ENCODE results near the gene AGFG2.

The AGFG2 gene

GRCh38 chr7:100612730-100613390 lies 73.9 kb downstream of the AGFG2 start:
- TF ChIP-seq EZH2phosphoT487 (IDR thresholded peaks at IDR 0.05; ENCODE audit: borderline replicate concordance) = no peak
- TF ChIP-seq, protein P1, sequence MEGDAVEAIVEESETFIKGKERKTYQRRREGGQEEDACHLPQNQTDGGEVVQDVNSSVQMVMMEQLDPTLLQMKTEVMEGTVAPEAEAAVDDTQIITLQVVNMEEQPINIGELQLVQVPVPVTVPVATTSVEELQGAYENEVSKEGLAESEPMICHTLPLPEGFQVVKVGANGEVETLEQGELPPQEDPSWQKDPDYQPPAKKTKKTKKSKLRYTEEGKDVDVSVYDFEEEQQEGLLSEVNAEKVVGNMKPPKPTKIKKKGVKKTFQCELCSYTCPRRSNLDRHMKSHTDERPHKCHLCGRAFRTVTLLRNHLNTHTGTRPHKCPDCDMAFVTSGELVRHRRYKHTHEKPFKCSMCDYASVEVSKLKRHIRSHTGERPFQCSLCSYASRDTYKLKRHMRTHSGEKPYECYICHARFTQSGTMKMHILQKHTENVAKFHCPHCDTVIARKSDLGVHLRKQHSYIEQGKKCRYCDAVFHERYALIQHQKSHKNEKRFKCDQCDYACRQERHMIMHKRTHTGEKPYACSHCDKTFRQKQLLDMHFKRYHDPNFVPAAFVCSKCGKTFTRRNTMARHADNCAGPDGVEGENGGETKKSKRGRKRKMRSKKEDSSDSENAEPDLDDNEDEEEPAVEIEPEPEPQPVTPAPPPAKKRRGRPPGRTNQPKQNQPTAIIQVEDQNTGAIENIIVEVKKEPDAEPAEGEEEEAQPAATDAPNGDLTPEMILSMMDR (conservative IDR thresholded peaks at IDR 0.05; ENCODE audit: low read length) = peak; percentile 59
- H4K20me1 ChIP-seq (ENCODE audit: insufficient read depth, low read length, poor library complexity, severe bottlenecking) = no peaks in the 10 kb centered on the region
- H3K9me2 ChIP-seq (replicated peaks; ENCODE audit: low read depth, low read length) = no peaks in the 10 kb centered on the region
- H3K79me2 ChIP-seq (ENCODE audit: insufficient read depth, low read length) = no peaks in the 10 kb centered on the region
- H2AFZ ChIP-seq (ENCODE audit: low read length) = peak overlapping the region; percentile 29; the same call in 1 of the 2 replicates
- peak overlapping the region; percentile 98 for H3K4me2 ChIP-seq (ENCODE audit: low read depth, low read length, poor library complexity, severe bottlenecking)
- no peaks in the 10 kb centered on the region for H3K36me3 ChIP-seq (ENCODE audit: insufficient read depth, low read length)
- H3K4me3 ChIP-seq (ENCODE audit: low read length, poor library complexity, severe bottlenecking) = peak overlapping the region; percentile 71
- no peaks in the 10 kb centered on the region for H3K27me3 ChIP-seq (ENCODE audit: insufficient read depth, low read length, poor library complexity, severe bottlenecking)
- H3K9me3 ChIP-seq (ENCODE audit: insufficient read depth, low read depth, low read length) = no peaks in the 10 kb centered on the region
- H3F3A ChIP-seq (ENCODE audit: low read depth) = 0 out of 2 replicates have a peak, but pooled peaks cover 4% of the 10 kb centered on the region
- H3K4me1 ChIP-seq (ENCODE audit: insufficient read depth, low read length, poor library complexity, severe bottlenecking) = peaks cover 19% of the 10 kb centered on the region
- peak overlapping the region; percentile 65 for H3K9ac ChIP-seq (ENCODE audit: low read depth, low read length, poor library complexity, severe bottlenecking)

DNA sequence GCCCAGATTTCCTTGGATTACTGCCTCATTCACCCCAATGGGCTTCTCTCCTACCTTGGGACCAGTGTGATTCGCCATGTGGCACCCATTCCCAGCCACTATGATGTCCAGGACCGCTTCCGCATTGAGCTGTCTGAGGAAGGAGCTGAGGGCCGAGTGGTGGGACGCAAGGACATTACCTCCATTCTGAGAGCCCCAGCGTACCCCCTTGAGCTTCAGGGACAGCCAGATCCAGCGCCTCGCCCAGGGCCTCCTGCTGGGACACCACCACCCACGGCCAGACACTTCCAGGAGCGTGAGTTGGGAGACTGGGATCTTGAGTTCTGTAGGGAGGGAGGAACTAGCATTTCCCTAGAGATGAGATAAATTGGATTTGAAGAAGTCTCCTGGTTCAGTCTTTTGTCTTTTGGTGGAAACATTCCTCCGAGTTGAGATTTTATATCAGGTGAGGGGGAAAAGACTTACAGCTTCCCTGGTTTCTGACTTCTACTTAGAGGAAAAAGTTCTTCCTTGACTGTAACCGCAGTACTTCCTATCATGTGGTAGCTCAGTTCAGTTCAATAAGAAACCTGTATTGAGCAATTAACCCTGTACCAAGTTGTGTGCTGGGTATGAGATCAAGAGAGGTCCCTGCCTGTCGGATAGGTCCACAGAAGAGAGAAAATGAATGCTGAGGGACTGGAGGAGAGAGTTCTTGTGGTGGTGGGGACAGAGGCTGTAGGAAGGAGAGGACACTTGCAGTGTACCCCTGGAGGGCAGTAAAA lies 74.6 kb downstream of the AGFG2 start:
- Histone ChIP-seq H3K9me3 (ENCODE audit: insufficient read depth, low read depth, low read length) (no peaks in the 10 kb centered on the region), H3K9ac (ENCODE audit: low read depth, low read length, poor library complexity, severe bottlenecking) (peak overlapping the region; percentile 65), H3K4me3 (ENCODE audit: low read length, poor library complexity, severe bottlenecking) (peak overlapping the region; percentile 71), H3K79me2 (ENCODE audit: insufficient read depth, low read length) (no peaks in the 10 kb centered on the region), H3K4me1 (ENCODE audit: insufficient read depth, low read length, poor library complexity, severe bottlenecking) (peaks cover 19% of the 10 kb centered on the region), H3K9me2 (replicated peaks; ENCODE audit: low read depth, low read length) (no peaks in the 10 kb centered on the region), H3K27me3 (ENCODE audit: insufficient read depth, low read length, poor library complexity, severe bottlenecking) (no peaks in the 10 kb centered on the region), H4K20me1 (ENCODE audit: insufficient read depth, low read length, poor library complexity, severe bottlenecking) (no peaks in the 10 kb centered on the region), H3K4me2 (ENCODE audit: low read depth, low read length, poor library complexity, severe bottlenecking) (peak overlapping the region; percentile 98), H3K36me3 (ENCODE audit: insufficient read depth, low read length) (no peaks in the 10 kb centered on the region), H2AFZ (ENCODE audit: low read length) (no peak overlapping the region), H3F3A (ENCODE audit: low read depth) (0 out of 2 replicates have a peak, but pooled peaks cover 4% of the 10 kb centered on the region)
- TF ChIP-seq EZH2phosphoT487 (IDR thresholded peaks at IDR 0.05; ENCODE audit: borderline replicate concordance) = no peak
- TF ChIP-seq, protein P1 (conservative IDR thresholded peaks at IDR 0.05; ENCODE audit: low read length) = no peak

GRCh38 chr7:100614308-100614861 lies 75.4 kb downstream of the AGFG2 start:
- H3K36me3 ChIP-seq (ENCODE audit: insufficient read depth, low read length) = no peaks in the 10 kb centered on the region
- no peak overlapping the region for H3K4me2 ChIP-seq (ENCODE audit: low read depth, low read length, poor library complexity, severe bottlenecking)
- H4K20me1 ChIP-seq (ENCODE audit: insufficient read depth, low read length, poor library complexity, severe bottlenecking) = no peaks in the 10 kb centered on the region
- no peak for TF ChIP-seq EZH2phosphoT487 (IDR thresholded peaks at IDR 0.05; ENCODE audit: borderline replicate concordance)
- TF ChIP-seq, protein P1 (conservative IDR thresholded peaks at IDR 0.05; ENCODE audit: low read length) = no peak
- H2AFZ ChIP-seq (ENCODE audit: low read length) = no peak overlapping the region
- H3K9me3 ChIP-seq (ENCODE audit: insufficient read depth, low read depth, low read length) = no peaks in the 10 kb centered on the region
- no peak overlapping the region for H3K4me3 ChIP-seq (ENCODE audit: low read length, poor library complexity, severe bottlenecking)
- H3K9me2 ChIP-seq (replicated peaks; ENCODE audit: low read depth, low read length) = no peaks in the 10 kb centered on the region
- H3K4me1 ChIP-seq (ENCODE audit: insufficient read depth, low read length, poor library complexity, severe bottlenecking) = peaks cover 19% of the 10 kb centered on the region
- H3F3A ChIP-seq (ENCODE audit: low read depth) = 0 out of 2 replicates have a peak, but pooled peaks cover 4% of the 10 kb centered on the region
- H3K9ac ChIP-seq (ENCODE audit: low read depth, low read length, poor library complexity, severe bottlenecking) = peak overlapping the region; percentile 65
- H3K27me3 ChIP-seq (ENCODE audit: insufficient read depth, low read length, poor library complexity, severe bottlenecking) = no peaks in the 10 kb centered on the region
- H3K79me2 ChIP-seq (ENCODE audit: insufficient read depth, low read length) = no peaks in the 10 kb centered on the region
